HG03175 (cell line): ENCODE data around the gene HAO2.
"Not testable (repeated sequence)": the region's sequence is repeated elsewhere in the genome, so short reads cannot be mapped to it uniquely, and the experiment has no call there.

Experiments used
- ATAC-seq: cut with Tn5 transposase; IDR thresholded peaks from one replicate; pipeline ENCODE4 v1.9.1; 2021; ENCODE audit warnings: mild to moderate bottlenecking, moderate library complexity; ENCODE audit not compliant: unreplicated experiment

Gene HAO2

DNA sequence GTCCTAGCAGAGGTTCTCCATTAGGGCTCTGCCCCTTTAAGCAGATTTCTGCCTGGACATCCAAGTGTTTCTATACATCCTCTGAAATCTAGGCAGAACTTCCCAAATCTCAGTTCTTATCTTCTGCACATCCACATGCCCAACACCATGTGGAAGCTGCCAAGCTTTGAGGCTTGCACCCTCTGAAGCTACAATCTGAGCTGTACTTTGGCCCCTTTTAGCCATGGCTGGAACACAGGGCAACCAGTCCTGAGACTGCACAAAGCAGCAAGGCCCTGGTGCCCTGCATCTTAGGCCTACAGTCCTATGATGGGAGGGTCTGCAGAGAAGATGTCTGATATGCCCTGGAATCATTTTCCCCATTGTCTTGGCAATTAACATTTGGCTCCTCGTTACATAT lies 8.0 kb downstream of the HAO2 start:
- ATAC-seq = no peak

DNA sequence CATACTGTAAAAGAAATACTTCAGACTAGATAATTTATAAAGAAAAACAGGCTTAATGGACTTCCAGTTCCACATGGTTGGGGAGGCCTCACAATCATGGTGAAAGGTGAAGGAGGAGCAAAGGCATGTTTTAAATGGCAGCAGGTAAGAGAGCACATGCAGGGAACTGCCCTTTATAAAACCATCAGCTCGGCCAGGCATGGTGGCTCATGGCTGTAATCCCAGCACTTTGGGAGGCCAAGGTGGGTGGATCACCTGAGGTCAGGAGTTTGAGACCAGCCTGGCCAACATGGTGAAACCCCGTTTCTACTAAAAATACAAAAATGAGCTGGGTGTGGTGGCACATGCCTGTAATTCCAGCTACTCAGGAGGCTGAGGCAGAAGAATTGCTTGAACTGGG lies 9.0 kb downstream of the HAO2 start:
- not testable (repeated sequence) for ATAC-seq

DNA sequence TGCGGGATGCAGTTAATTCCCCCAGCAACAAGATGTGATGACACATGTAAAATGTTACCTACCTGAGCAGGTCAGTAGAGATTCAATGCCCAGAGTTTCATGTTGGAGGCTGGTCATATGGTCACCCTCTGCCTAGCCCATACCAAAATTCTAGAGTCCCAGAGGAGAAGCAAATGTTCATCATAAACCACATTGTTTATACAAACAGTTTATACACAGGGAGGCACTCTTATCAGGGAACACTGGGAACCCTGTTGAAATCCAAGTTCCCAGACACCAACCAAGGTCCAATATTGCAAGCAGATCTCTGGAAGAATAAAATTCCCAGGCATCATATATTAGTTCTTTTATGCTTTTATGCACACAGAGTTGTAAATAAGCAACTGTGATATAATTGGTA lies 10.5 kb downstream of the HAO2 start:
- ATAC-seq = no peak

DNA sequence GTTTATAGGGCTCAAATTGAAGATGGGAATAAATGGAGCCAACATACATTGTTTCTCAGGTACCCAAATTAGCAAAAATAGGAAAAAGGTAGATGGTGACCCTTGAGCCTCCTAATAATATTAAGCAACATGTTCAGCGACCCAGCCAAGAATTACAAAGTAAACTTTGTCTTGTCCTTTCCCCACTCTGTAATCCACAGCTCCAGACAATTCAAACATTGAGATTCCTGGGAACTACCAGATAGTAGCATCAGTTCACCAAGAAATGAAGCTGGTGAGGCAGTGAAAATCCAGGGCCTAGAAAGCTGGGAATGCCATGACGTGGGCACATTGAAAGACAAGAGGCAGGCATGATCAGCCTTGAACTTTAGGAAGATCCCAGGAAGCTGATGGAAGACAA lies 11.7 kb downstream of the HAO2 start:
- no peak for ATAC-seq

DNA sequence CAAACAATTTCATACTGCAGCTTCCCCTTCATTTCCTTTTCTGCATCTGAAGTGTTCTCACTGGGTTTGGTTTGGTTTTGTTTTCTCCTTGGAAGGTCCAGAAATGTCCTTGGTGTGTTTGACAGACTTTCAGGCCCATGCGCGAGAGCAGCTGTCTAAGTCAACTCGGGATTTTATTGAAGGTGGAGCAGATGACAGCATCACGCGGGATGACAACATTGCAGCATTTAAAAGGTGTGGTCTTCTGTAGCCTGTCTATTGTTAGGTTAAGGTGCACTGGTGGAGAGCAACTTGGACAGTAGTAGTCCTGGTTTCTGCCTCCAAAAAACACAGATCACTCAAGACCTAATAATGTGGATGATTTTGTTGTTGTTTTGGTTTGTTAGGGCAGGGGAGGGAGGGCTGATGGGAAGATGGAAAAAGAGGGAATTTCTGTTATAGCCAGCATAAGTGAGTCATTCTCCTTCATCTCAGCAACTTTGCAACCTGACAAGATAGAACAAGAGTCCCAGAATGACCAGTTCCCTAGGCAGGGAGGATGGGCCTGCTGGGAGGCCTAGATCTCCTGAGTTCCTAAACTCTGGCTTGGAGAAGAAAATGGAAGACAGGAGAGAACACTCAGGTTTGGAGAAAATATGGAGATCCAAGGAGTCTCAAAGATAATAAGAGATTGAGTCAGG lies 12.5 kb downstream of the HAO2 start:
- no peak for ATAC-seq

DNA sequence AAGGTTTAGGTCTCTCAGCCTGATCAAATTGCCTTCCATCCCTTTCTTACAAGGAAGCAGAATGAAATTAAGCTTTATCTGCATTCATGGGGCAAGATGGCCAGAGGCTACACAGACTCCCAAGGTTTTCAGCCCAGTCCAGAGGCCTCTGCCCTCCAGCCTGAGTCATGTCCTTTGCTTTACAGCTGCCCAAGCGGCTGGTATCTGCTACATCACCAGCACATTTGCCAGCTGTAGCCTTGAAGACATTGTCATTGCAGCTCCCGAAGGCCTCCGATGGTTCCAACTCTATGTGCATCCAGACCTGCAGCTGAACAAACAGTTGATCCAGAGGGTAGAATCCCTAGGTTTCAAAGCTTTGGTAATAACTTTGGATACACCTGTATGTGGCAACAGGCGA lies 16.0 kb downstream of the HAO2 start:
- ATAC-seq = no peak

DNA sequence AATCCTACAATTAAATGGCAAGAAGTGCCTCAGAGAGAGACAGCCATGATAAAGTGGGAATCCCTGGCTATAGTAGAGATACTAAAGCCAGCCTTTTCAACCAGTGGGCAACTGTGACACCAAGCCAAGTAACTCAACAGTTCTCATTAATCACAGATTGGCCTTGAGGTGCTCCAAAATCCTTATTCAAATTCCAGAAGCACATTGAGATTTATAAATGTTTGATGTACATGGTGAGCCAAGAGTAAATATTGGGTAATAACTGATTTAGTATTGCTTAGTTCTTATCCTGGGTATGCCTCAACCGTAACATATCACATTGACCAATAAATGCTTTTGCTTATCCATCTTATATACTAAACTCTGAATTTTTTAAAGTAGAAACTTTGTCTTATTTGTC lies 17.1 kb downstream of the HAO2 start:
- no peak for ATAC-seq

DNA sequence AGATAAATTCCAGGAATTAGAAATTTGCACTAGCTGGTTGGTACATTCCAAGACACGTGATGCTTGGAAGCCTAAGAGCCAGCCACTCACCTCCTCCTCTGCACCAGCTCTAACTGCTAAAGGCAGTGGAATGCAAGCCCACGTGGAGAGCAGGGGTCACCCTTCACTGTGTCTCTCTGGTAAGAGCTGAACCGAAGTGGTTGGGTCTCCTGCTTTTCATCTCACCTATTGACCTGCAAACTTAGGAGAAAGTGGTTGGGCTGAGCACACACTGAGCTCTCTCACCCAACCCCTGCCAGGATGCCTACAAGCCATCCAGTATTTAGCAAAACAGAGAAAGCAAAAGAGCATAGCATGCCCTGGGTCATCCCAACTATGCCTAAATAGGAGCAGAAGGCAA lies 19.3 kb downstream of the HAO2 start:
- no peak for ATAC-seq

DNA sequence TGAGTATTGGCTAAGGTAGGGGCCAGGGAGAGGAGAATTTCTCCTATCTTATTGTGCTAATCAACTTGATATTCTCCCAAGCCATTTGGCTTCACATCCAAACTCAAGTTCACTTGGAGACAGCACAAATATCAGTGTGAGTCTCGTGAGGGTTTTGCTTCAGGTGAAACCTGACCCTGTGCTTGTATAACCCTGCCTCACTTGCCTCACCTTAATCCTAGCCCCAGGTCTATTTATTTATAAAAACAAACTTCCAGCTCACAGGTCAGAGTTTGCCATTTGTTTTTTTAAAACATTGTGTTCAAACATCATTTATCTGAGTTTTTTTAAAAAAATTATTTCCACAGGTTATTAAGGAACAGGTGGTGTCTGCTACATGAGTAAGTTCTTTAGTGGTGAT lies 19.9 kb downstream of the HAO2 start:
- no peak for ATAC-seq

DNA sequence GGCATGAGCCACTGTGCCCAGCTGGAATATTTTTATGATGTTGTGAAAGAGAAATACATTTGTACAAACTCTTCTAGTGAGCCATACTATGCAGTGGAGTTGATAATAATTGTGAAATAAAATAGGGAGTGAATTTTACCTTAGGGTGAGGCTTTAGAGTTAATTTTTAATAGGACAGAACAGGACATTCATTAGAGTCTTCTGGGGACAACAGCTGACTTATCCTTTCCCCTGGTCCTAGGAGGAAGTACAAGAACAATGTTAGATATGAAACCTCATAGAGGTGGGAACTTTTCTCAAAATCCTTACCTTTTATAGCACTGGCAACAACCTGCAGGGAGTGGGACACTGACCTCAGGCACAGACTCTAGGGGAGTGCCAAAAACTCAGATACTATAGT lies 21.9 kb downstream of the HAO2 start:
- no peak for ATAC-seq

DNA sequence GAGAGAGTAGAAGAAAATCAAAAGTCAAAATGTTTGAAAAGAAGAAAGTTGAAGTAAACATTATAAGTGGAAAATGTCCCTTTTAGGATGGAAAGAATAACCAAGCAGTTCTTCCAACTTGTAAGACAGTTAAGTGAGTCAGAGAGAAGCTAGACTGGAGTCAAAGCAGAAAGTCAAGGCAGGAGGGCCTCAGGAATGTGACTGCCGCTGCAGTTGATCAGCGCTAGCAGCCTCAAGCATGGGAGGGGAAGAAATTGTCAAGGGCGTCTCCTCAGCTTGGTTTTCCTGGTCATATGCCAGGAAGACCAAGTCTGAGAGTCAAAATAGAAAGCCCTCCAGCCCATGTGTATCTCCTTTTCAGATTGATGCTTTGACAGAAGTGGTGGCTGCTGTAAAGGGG lies 23.2 kb downstream of the HAO2 start:
- no peak for ATAC-seq

DNA sequence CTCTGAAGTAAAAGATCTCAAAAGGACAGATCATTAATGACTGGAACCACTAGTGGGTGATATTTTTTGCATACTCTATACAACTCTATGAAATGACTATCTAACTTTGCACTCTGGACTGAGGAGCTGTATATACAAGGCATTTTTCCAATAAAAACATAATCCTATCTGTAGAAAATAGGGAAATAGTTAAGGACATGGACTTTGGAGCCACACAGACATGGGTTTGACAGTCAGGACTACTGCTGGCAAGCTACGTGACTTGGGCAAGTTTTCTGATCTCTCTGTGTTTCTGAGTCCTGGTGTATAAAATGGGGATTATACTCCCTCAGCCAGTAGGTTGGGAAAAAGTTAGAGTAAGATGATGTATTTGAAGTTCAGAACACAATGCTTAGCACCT lies 25.5 kb downstream of the HAO2 start:
- no peak for ATAC-seq

DNA sequence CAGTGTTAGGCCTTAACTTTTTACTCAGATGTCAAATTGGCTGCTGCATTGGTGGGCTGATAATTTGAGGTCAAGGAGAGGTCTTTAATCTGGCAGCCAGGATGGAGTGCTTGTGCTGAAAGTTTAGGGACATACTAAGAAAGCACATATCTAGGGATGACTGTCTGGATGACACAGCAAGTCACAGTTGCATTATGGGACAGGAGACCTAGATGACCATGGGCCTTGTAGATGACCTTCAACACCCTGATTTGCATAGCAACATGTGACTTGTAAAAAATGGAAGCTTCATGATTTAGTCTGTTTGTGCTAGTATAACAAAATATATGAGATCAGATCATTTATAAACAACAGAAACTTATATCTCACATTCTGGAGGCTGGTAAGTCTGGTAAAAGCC lies 28.4 kb downstream of the HAO2 start:
- ATAC-seq = no peak

DNA sequence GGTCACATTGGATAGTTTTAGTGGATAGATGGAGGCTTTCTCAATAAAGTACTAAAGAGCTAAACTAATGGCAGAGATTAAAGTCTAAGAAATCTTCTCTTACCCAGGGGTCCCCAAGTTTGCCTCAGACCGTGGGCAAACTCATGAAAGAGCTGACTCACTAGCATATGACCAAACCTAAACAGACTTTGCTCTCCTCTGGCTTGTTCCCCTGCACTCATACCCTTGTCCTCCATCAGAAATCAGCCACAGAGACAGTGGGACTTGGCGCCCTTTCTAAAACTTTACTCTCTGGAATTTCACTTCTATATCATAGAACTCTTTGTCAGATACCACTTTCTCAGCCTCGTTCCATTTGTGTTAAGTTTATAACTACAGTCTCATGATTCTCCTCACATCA lies 29.4 kb downstream of the HAO2 start:
- ATAC-seq = no peak

DNA sequence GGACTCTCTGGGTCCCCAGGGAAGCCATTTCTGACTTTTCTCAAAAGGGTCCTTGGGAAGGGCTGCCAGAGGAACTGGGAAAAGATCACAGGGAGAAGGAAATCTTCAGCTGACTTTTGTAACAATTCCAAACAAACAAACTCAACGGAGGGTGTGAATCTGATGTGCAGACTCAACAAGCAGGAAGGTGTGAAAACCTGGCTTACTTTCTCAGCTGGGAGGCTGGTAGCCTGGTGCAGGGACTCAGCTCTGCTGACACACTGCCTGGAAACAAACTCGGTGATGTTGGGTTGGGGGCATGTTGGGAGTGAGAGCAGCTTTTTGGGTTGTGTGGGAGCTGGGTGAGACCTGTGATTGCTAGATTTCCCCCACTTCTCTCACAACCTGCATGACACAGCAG lies 36.2 kb downstream of the HAO2 start:
- no peak for ATAC-seq

DNA sequence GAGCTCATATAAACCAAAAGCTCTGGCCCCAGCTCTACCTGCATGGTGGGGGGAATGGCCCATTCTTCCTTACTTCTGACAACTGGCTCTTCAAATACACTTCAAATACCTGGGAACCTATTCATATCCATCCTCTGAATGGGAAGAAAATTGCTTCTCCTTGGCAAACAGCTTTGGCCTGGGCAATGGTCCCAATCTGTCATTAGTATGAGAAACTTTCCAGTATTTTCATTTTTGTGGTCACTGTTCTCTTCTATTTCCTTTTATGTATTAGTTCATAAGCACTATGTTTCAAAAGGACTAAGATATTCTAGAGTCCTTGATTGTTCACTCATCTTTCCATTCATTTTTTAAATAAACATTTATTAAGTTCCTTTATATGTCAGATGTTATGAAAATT lies 41.1 kb downstream of the HAO2 start:
- no peak for ATAC-seq

DNA sequence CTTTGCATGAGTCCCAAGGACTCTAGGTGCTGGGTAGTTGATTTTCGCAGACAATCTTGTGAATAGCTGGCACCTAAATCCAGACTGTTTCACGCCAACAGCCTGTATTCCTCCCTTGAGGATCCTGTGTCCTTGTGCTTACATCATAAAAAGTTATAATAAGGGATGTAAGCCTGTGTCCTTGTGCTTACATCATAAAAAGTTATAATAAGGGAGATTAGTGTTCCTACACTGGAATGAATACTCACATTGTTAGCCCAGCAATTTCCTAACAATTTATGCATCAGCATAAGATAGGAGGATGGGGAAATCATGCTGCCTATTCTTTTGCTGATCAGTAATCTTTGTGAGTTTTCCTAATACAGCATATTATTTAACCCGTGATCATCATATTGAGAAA lies 42.4 kb downstream of the HAO2 start:
- ATAC-seq = no peak

DNA sequence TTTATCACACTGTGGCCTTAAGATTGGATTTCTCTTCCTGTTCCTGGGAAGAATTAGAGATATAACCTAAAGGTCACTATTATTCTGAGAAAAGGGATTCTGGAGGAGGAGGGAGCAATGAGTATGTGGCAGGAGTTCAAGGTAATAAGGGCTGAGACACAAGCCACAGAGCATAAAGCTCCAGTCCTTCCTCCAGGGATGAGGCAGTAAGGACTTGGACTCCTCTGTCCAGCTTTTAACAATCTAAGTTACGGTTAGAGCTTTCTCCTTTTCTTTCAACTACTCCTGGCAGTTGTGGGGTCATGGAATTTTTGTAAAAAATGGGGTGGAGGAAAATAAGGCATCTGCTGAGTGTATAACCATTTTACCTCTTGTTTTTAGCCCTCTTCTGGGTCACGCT lies 46.4 kb downstream of the HAO2 start, which contains the start of gene HSD3B2:
HSD3B2 (plus strand) TSS at position 201 of the 400 bp plus-strand sequence. CDS start 270 bp downstream, outside the sequence.
- no peak for ATAC-seq

DNA sequence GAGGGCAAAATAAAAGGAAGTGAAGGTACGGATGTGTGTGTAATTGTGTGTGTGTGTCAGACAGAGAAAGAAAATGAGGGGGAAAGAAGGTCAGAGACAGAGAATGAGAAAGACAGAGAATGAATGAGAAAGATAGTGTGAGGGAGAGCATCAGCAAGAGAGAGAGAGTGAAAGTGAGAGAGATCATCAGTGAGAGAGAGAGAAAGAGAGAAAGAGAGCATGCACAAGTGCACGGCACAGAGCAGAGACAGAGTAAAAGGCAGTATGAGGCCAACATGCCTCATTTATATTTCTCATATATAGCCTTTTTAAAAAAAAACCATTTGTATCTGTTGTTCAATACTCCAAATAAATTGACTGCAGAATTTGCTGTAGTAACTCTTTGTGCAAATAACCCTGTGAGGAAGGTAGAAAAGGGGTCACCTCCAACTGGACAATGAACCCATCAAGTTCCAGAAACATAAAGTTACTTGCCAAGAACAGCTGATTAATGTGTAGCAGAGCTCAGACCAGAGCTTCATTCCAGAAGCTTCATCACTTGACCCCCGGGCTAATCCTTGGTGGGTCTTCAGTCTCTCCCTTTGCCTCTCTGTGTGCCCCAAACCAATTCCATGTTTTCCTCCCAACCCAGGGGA lies 47.5 kb downstream of the HAO2 start:
- no peak for ATAC-seq

DNA sequence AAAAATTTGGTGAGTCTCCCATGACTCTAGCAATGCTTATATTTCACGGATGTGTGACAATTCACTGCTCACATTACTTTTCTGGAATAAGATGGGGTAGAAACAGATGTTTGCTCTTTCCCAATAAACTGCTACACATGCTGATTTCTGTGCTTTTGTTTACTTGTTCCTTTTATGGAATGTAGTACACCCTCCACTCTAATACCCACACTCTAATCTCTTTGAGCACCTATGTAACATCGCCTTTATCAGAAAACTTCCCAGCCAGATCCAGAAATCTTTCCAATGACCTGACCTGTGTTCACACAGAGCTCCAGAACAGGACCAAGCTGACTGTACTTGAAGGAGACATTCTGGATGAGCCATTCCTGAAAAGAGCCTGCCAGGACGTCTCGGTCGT lies 50.5 kb downstream of the HAO2 start:
- ATAC-seq = no peak

DNA sequence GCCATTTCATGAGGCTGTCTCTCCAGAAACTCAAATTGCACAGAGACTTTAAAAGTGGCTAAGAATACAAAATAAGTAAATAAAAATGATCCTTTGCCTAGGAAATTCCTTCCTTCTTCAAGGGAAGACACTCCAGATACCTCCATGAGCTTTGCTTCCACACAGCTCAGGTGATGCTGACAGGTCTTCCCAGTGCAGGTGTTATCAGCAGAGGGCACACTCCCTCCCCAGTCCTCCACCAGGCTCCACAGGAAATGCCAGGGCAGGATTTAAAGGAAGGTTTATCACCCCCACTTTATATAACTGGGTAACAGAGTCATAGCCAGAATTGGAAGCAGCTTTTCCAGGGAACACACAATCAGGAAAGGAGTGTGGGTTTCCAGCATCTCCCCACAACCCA lies 52.1 kb downstream of the HAO2 start:
- ATAC-seq = no peak

DNA sequence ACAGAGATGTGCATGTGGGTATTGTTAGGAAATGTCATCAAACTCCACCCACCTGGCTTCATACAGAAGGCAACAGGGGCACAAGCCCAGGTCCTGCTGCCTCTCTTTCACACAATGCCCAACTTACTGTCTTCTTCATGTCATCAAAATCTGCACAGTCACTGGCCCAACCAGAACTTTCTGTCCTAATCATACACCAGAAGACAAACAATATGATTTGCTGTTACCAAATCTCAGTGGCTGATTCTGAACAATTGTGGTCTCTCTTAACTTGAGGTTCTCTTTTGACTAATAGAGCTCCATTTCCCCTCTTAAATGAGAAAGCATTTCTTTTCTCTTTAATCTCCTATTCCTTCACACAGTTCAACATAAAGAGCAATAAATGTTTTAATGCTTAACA lies 54.0 kb downstream of the HAO2 start:
- no peak for ATAC-seq

DNA sequence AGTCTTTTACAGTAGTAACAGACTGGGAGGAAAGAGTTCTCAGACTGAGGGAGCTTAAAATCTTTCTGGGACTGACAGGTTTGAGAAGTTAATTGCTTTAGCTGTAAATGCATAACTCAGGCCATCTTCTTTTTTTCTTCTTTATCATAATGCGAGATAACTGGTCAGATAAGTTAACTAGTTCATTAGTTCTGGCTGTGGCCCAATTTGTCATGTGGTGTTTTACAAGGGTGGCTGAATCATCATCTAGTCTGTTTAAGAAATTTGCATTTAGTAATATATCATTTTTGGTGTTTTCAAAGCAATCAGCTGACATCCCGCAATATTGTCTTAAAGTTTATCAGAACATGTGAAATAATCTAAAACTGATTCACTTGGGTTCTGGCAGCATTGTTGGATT lies 60.4 kb downstream of the HAO2 start:
- no peak for ATAC-seq
